ENCODE measurements around the gene XPNPEP2.

DNA sequence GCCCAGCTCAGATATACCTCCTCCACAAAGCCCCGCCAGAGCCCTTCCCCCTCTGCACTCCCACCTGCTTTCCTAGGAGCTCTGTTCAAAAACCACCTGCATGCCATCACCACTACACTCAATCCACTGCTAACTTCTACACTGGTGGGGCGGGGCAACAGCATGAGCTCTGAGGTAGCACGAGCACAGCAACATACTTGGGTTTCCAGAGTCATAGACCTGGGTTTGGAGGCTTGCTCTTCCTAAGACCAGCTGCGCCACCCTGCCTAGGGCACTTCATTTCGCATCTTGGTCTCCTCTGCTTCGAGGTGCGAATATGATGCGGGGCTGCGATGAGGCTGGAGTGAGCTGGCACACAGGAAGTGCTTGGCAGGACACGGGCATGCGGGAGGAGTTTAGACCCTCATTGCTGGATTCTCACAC, 44.5 kb downstream of the XPNPEP2 start:
- TF ChIP-seq, protein P1, sequence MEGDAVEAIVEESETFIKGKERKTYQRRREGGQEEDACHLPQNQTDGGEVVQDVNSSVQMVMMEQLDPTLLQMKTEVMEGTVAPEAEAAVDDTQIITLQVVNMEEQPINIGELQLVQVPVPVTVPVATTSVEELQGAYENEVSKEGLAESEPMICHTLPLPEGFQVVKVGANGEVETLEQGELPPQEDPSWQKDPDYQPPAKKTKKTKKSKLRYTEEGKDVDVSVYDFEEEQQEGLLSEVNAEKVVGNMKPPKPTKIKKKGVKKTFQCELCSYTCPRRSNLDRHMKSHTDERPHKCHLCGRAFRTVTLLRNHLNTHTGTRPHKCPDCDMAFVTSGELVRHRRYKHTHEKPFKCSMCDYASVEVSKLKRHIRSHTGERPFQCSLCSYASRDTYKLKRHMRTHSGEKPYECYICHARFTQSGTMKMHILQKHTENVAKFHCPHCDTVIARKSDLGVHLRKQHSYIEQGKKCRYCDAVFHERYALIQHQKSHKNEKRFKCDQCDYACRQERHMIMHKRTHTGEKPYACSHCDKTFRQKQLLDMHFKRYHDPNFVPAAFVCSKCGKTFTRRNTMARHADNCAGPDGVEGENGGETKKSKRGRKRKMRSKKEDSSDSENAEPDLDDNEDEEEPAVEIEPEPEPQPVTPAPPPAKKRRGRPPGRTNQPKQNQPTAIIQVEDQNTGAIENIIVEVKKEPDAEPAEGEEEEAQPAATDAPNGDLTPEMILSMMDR (IDR thresholded peaks at IDR 0.05; ENCODE audit: low read depth, low read length, poor library complexity, severe bottlenecking): no peak
- no peak for TF ChIP-seq EZH2phosphoT487 (IDR thresholded peaks at IDR 0.05; ENCODE audit: borderline replicate concordance, low read length)
